Choroid plexus epithelial cell (primary cell): Measurements from ENCODE around the gene SBSN.

Source experiments
- DNase-seq: peaks from one replicate; pipeline ENCODE4 v3.0.0-alpha.2; 2010; ENCODE audit warnings: low read depth
- H3K4me3 ChIP-seq: 2 replicates; pipeline ENCODE4 v1.5.1; 2011; ENCODE audit warnings: low read depth, mild to moderate bottlenecking, control low read depth, low read length, moderate library complexity
- TF ChIP-seq, protein P1 (sequence below): conservative IDR thresholded peaks from 2 replicates; pipeline ENCODE4 v1.5.1; 2011; ENCODE audit warnings: low read depth, mild to moderate bottlenecking, control low read depth, inconsistent platforms, low read length, moderate library complexity

Gene SBSN

DNA sequence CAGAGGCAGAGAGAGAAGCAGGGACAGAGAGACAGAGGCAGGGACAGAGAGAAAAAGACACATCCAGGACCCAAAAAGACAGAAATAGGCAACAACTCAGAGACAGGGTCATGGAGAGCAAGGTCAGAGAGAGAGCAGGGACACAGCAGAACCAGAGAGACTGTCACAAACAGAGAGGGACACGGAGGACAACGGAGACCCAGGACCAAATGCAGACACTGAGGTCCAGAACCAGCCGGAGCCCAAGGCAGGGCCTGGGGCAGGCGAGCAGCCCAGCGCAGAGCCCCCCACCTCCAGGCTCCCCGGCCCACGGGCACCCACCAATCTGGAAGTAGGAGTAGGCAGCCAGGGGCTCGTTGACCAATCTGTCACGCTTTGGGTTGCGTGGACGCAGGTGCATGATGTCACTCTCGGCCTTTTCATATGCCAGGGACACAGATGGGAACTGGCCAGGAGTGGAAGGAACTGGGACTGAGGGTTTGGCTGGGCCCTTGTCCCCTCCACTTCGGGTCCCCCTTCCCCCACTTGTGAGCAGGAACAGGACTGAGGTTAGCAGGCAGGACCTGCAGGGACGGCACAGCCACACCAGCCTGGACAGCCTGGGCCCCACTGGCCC, 25.4 kb upstream of the SBSN start:
- TF ChIP-seq, protein P1, sequence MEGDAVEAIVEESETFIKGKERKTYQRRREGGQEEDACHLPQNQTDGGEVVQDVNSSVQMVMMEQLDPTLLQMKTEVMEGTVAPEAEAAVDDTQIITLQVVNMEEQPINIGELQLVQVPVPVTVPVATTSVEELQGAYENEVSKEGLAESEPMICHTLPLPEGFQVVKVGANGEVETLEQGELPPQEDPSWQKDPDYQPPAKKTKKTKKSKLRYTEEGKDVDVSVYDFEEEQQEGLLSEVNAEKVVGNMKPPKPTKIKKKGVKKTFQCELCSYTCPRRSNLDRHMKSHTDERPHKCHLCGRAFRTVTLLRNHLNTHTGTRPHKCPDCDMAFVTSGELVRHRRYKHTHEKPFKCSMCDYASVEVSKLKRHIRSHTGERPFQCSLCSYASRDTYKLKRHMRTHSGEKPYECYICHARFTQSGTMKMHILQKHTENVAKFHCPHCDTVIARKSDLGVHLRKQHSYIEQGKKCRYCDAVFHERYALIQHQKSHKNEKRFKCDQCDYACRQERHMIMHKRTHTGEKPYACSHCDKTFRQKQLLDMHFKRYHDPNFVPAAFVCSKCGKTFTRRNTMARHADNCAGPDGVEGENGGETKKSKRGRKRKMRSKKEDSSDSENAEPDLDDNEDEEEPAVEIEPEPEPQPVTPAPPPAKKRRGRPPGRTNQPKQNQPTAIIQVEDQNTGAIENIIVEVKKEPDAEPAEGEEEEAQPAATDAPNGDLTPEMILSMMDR: no peak
- DNase-seq: no peak
- H3K4me3 ChIP-seq: no peak overlapping the region

DNA sequence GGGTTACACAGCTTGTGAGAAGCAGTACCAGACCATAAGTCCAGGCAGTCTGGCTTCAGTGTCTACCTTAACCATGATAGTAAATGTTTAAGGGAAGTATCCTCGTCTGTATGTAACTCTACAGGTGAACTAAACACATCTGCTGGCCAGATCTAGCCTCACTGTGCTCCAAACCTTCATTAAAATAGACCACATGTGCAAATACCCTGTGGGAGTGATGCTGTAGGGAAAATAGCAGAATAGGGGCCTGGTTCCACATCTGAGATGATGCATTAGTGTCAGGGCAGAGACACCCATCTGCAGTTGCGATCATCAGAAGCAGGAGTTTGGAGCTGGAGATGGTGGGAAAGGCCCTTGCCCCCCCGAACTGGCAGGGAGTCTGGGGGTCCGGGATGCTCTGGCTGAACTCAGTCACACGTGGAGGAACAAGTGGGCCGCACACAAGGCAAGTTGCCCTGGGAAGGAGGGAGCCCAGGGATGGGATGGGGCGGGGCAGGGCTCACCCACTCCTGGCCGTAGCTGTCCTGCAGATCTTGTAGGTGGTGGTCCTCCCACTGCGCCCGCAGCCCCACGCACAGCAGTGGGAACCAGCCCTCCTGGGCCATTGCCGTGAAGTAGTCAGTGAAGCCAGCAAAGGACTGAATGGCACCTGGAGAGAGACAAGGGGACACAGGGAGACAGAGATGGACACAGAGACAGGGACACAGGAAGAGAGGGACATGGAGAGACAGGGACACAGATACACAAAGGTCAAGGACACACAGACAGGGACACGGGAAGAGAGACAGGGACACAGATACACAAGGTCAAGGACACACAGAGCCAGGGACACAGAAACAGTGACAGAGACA, 24.6 kb upstream of the SBSN start:
- TF ChIP-seq, protein P1: no peak
- DNase-seq: no peak

DNA sequence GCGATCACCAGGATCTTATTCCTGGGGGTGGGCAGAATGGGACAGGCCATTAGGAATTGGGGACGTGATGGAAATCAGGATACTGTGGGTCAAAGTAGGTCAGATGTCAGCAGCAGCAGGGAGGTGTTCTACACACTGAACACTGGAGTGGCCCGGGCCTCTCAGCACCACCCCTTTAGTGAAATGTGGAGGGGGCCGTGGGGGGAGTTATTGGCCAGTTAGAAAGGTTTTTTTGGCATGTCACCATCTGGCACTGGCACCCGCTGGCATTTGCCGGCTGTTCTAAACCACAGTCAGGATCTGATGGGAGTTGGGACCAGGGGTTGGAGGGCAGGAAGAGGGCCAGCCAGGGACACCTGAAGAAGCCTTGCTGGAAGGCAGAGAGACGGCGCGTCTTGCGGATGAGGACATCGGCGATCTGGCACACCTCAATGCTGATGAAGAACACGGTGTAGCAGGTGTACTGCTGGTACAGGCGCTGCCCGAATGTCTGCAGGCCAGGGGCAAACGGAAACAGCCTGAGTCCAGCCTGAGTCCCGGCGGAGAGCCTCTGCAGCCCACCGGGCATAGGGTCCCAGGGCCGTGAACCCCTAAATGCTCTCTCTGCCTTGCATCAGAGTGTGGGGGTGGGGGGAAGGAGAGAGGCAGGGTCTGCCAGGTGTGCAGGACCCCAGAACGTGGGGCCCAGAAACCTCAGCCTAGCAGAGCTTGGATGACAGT, 23.1 kb upstream of the SBSN start:
- no peak for DNase-seq
- no peak overlapping the region for H3K4me3 ChIP-seq
- TF ChIP-seq, protein P1: no peak

More for the DNA sequence above, 24.6 kb upstream of the SBSN start:
- no peak overlapping the region for H3K4me3 ChIP-seq

DNA sequence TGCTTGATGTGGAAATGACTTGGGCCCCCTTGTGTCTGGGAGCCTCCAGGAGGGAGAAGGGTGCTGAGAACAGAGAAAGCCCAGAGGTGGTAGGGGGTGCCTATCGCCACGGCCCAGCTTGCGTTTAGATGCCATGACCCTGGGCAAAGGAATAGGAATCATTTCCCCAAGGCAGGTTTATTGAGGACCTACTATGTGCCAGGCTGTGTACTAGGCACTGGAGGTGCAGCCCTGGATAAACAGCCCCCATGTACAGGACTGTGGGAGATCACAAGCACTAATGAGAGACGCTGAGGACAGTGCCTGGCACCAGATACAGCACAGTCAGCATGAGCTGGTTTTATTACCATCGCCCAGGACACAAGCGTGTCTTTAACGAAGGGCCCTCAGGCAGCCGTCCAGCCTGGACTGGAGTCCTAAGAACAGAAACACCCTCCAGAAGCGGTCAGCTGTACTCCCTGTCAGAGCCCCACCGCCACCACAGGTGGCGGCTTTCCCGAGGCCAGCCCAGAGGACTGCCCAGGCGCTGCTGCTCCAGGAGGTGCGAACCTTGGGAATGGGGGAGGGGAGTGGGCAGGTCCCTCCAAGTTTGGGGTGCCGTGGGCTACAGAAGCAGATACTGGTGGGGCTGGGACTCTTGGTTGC, 21.9 kb upstream of the SBSN start:
- DNase-seq: no peak
- TF ChIP-seq, protein P1: no peak
- H3K4me3 ChIP-seq: no peak overlapping the region

DNA sequence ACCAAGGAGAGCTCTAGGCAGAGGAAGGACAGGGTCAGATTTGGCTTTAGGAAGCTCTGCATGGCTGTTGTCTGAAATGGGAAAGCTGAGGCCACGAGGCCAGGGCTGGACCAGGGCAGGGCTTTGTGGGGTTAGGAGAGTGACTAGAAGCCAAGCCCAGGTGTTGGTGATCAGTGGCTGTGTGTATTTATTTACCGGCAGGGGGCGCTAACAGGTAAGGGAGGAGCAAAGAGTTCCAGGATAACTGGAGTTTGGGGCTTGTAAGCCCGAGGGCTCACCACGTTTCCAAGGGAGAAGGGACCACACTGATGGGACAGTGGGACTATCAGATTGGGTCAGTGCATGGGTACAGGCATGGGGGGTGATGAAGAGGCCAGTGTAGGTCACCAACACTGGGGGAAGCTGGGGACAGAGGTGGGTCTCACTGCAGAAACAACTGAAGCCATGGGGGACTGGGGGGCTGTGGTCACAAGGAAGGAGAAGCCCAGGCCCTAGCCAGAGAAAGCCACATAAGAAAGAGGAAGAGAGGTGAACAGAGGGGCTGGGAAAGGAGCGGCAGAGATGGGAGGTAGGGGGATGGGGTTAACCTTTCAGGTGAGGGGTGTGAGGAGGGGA, 21.2 kb upstream of the SBSN start:
- no peak overlapping the region for H3K4me3 ChIP-seq
- TF ChIP-seq, protein P1: peak; percentile 83
- peak; percentile 75 for DNase-seq

DNA sequence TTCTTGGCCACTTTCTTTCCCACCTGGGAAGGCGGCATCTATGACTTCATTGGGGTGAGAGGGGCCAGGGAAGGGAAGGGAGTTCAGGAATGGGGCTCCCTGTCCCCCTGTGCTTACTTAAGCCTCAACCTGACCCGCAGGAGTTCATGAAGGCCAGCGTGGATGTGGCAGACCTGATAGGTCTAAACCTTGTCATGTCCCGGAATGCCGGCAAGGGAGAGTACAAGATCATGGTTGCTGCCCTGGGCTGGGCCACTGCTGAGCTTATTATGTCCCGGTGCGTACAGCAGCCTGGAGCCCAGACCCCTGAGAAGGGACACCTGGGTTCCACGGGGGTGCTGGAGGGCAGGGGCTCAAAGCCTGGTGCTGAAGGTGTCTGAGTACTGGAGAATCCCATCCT, 18.4 kb upstream of the SBSN start:
- DNase-seq: no peak
- peak overlapping the region; percentile 92 for H3K4me3 ChIP-seq
- TF ChIP-seq, protein P1: no peak
